Neuronal stem cell (in vitro differentiated cells): ENCODE data around the gene H2BW2.
"Not testable (repeated sequence)": the region's sequence is repeated elsewhere in the genome, so short reads cannot be mapped to it uniquely, and the experiment has no call there.

ENCODE experiments used
- DNase-seq: peaks from one replicate; pipeline ENCODE4 v3.0.0-alpha.2; 2013; ENCODE audit warnings: low spot score
- H2AFZ ChIP-seq: one replicate; pipeline ENCODE4 v1.6.1; 2013; ENCODE audit warnings: mild to moderate bottlenecking, low read length, inconsistent platforms
- H2AK5ac ChIP-seq: 2 replicates; pipeline ENCODE4 v1.6.1; 2013; ENCODE audit warnings: low read depth, mild to moderate bottlenecking, inconsistent platforms, low read length, moderate library complexity, mixed read lengths
- H2BK120ac ChIP-seq: 2 replicates; pipeline ENCODE4 v1.6.1; 2013; ENCODE audit warnings: low read depth, mild to moderate bottlenecking, inconsistent platforms, low read length, moderate library complexity, mixed read lengths
- H2BK12ac ChIP-seq: one replicate; pipeline ENCODE4 v1.6.1; 2013; ENCODE audit warnings: low read length, inconsistent platforms
- H2BK15ac ChIP-seq: 2 replicates; pipeline ENCODE4 v1.6.1; 2013; ENCODE audit warnings: mild to moderate bottlenecking, low read length, inconsistent platforms, mixed read lengths
- H2BK5ac ChIP-seq: one replicate; pipeline ENCODE4 v1.6.1; 2013; ENCODE audit warnings: inconsistent platforms, mild to moderate bottlenecking, low read length, moderate library complexity
- H3K14ac ChIP-seq: one replicate; pipeline ENCODE4 v1.6.1; 2013; ENCODE audit warnings: low read length, inconsistent platforms
- H3K18ac ChIP-seq: 2 replicates; pipeline ENCODE4 v1.6.1; 2013; ENCODE audit warnings: low read length, inconsistent platforms
- H3K23ac ChIP-seq: 2 replicates; pipeline ENCODE4 v1.6.1; 2013; ENCODE audit warnings: low read depth, mild to moderate bottlenecking, mixed read lengths, low read length, inconsistent platforms; ENCODE audit not compliant: poor library complexity
- H3K27ac ChIP-seq: replicated peaks from 3 replicates; pipeline ENCODE4 v1.5.1; 2013; ENCODE audit warnings: low read length, inconsistent platforms
- H3K27me3 ChIP-seq, 3 experiments: 2 replicates each; pipeline ENCODE4 v1.6.1; 2013; ENCODE audit warnings: low read length in 3 of 3, mild to moderate bottlenecking in 2 of 3, inconsistent platforms in 1 of 3, low read depth in 1 of 3, mixed read lengths in 1 of 3, moderate library complexity in 1 of 3; ENCODE audit not compliant: control insufficient read depth in 3 of 3, insufficient read depth in 3 of 3
- H3K36me3 ChIP-seq, 2 donors: replicated peaks in 1 of 2; 2 replicates each; pipeline ENCODE4 v1.6.1; 2013; ENCODE audit warnings: low read length in 2 of 2; ENCODE audit not compliant: control insufficient read depth in 2 of 2, insufficient read depth in 2 of 2
- H3K4ac ChIP-seq: 2 replicates; pipeline ENCODE4 v1.6.1; 2013; ENCODE audit warnings: inconsistent platforms, mild to moderate bottlenecking, low read length, moderate library complexity
- H3K4me1 ChIP-seq, 2 donors: 1 replicate in 1 of 2; 2 replicates in 1 of 2; pipeline ENCODE4 v1.6.1; 2013; ENCODE audit warnings: low read length in 2 of 2, low read depth in 1 of 2; ENCODE audit not compliant: control insufficient read depth in 2 of 2, insufficient read depth in 1 of 2
- H3K4me2 ChIP-seq: one replicate; pipeline ENCODE4 v1.6.1; 2013; ENCODE audit warnings: mild to moderate bottlenecking, low read length, inconsistent platforms; ENCODE audit not compliant: insufficient read depth, poor library complexity, severe bottlenecking
- H3K4me3 ChIP-seq, 2 donors: 2 replicates each; pipeline ENCODE4 v1.5.1; 2013; ENCODE audit warnings: low read length in 2 of 2, mild to moderate bottlenecking in 2 of 2, inconsistent platforms in 1 of 2, moderate library complexity in 1 of 2
- H3K79me1 ChIP-seq: one replicate; pipeline ENCODE4 v1.6.1; 2013; ENCODE audit warnings: low read depth, mild to moderate bottlenecking, inconsistent platforms, low read length, moderate library complexity
- H3K9ac ChIP-seq: one replicate; pipeline ENCODE4 v1.6.1; 2013; ENCODE audit warnings: mild to moderate bottlenecking, low read depth, low read length, inconsistent platforms; ENCODE audit not compliant: poor library complexity
- H3K9me3 ChIP-seq, 2 donors: replicated peaks in 1 of 2; 2 replicates each; pipeline versions ENCODE3 to v1.6.1; 2013; ENCODE audit warnings: low read length in 2 of 2, mild to moderate bottlenecking in 2 of 2, inconsistent platforms in 1 of 2, low read depth in 1 of 2, mixed read lengths in 1 of 2, moderate library complexity in 1 of 2; ENCODE audit not compliant: control insufficient read depth in 2 of 2, insufficient read depth in 1 of 2
- H4K8ac ChIP-seq: one replicate; pipeline ENCODE4 v1.6.1; 2013; ENCODE audit warnings: low read depth, mild to moderate bottlenecking, inconsistent platforms, low read length, moderate library complexity
- H4K91ac ChIP-seq: one replicate; pipeline ENCODE4 v1.6.1; 2013; ENCODE audit warnings: low read length, low read depth, mild to moderate bottlenecking, inconsistent platforms; ENCODE audit not compliant: poor library complexity
- WGBS, 2 donors: extraction: QIAGEN DNeasy Blood & Tissue Kit; methylation state at CpG; one replicate each; pipeline ENCODE4 v1.1.7; 2013; ENCODE audit warnings: missing lambda C conversion rate in 2 of 2, mixed read lengths in 1 of 2; ENCODE audit not compliant: insufficient read length in 2 of 2, insufficient replicate concordance in 1 of 2; ENCODE audit errors: extremely low coverage in 2 of 2; 5-methylcytosine and 5-hydroxymethylcytosine counted together

Gene H2BW2

DNA sequence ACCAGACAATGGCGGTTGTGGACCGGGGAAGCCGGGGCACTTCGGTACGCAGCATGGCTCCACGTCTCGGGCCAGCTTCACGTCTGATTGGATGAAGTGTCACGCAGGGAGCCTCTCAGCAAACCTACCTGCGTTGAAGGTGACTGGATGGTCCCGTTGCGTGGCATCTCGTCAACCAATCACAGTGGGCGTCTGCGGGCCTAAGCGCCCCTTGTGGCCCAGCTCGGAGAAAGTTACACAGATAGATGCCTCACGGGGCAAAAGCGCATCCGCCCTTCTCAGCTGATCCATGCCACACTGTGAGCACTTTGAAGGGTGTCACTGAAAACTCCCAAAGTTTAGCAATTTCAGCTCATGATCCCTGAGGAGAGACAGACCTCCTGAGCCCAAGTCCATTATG is 26.1 kb upstream of the H2BW2 start, which contains the start of gene H2BW1:
Gene H2BW1, minus strand, starts transcription at position 103 of the 400 bp plus-strand sequence. CDS start 132 bp downstream, outside the sequence.
- Histone ChIP-seq H3K4me2 (no peak within 1 kb of the TSS), H3K27ac (no peak within 1 kb of the TSS), H2AK5ac (no peak within 1 kb of the TSS), H3K9ac (no peak within 1 kb of the TSS), H2BK15ac (no peak within 1 kb of the TSS), H2AFZ (no peak within 1 kb of the TSS), H3K36me3 (no peaks in the 10 kb centered on the region), H3K4me1 (no peaks in the 10 kb centered on the region), H4K91ac (no peak within 1 kb of the TSS), H3K4ac (no peak within 1 kb of the TSS), H3K4me3 (no peak within 1 kb of the TSS), H3K18ac (no peak within 1 kb of the TSS), H3K14ac (no peak within 1 kb of the TSS), H3K79me1 (no peaks in the 10 kb centered on the region), H4K8ac (no peak within 1 kb of the TSS), H3K27me3 (peaks cover 0 to 9% (median 0%) of the 10 kb centered on the region in 3 experiments), H3K9me3 (no peaks in the 10 kb centered on the region), H3K23ac (no peak within 1 kb of the TSS), H2BK120ac (no peak within 1 kb of the TSS), H2BK5ac (no peak within 1 kb of the TSS), H2BK12ac (no peak within 1 kb of the TSS)
- DNase-seq: no peak
- no CpG with 5 or more reads among the region's 20 CpGs for WGBS, 2 donors

DNA sequence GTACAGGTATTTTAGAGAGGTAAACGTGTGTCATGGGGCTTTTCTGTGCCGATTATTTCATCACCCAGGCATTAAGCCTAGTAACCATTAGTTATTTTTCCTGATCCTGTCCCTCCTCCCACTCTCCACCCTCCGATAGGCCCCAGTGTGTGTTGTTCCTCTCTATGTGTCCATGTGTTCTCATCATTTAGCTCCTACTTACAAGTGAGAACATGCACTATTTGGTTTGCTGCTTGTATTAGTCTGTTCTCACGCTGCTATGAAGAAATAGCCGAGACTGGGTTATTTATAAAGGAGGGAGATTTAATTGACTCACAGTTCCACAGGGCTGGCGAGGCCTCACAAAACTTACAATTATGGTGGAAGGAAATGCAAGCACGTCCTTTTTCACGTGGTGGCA is 24.2 kb upstream of the H2BW2 start:
- not testable (repeated sequence) for H3K27me3 ChIP-seq, DNase-seq, H3K23ac ChIP-seq, H3K79me1 ChIP-seq, H4K8ac ChIP-seq, H3K4me1 ChIP-seq, H3K4me2 ChIP-seq, H3K9ac ChIP-seq, H3K36me3 ChIP-seq, H2AK5ac ChIP-seq, H3K4ac ChIP-seq, H2BK5ac ChIP-seq, H3K14ac ChIP-seq, H2BK15ac ChIP-seq, H3K27ac ChIP-seq, H2BK12ac ChIP-seq, H2AFZ ChIP-seq, H3K4me3 ChIP-seq, H3K18ac ChIP-seq, H3K9me3 ChIP-seq, H2BK120ac ChIP-seq, H4K91ac ChIP-seq
- WGBS, 2 donors: no CpG with 5 or more reads among the region's 8 CpGs

DNA sequence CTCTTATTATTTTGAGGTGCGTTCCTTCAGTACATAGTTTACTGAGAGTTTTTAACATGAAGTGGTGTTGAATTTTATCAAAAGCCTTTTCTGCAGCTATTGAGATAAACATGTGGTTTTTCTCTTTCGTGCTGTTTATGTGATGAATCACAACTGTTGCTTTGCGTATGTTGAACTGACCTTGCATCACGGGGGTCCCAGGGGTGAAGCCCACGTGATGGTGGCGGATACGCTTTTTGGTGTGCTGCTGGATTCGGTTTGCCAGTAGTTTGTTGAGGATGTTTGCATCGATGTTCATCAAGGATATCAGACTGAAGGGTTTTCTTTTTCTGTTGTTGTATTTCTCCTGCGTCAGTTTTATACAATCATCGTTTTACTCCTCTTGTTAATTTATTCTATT is 21.6 kb upstream of the H2BW2 start:
- no peak overlapping the region for H3K4me3 ChIP-seq
- H3K4ac ChIP-seq: no peak overlapping the region
- no peaks in the 10 kb centered on the region for H3K79me1 ChIP-seq
- H3K27ac ChIP-seq: no peak overlapping the region
- H2BK15ac ChIP-seq: no peak overlapping the region
- H3K14ac ChIP-seq: no peak overlapping the region
- H3K23ac ChIP-seq: no peak overlapping the region
- no CpG with 5 or more reads among the region's 11 CpGs for WGBS, 2 donors
- no peak overlapping the region for H3K18ac ChIP-seq
- no peak overlapping the region for H4K8ac ChIP-seq
- no peaks in the 10 kb centered on the region for H3K9me3 ChIP-seq
- no peak overlapping the region for H2AK5ac ChIP-seq
- H2AFZ ChIP-seq: no peak overlapping the region
- no peak overlapping the region for H2BK120ac ChIP-seq
- no peak for DNase-seq
- no peak overlapping the region for H3K4me2 ChIP-seq
- H3K27me3 ChIP-seq: peaks cover 0 to 19% (median 0%) of the 10 kb centered on the region in 3 experiments
- H3K36me3 ChIP-seq: no peaks in the 10 kb centered on the region
- no peaks in the 10 kb centered on the region for H3K4me1 ChIP-seq
- H2BK12ac ChIP-seq: no peak overlapping the region
- H2BK5ac ChIP-seq: no peak overlapping the region
- no peak overlapping the region for H4K91ac ChIP-seq
- no peak overlapping the region for H3K9ac ChIP-seq

DNA sequence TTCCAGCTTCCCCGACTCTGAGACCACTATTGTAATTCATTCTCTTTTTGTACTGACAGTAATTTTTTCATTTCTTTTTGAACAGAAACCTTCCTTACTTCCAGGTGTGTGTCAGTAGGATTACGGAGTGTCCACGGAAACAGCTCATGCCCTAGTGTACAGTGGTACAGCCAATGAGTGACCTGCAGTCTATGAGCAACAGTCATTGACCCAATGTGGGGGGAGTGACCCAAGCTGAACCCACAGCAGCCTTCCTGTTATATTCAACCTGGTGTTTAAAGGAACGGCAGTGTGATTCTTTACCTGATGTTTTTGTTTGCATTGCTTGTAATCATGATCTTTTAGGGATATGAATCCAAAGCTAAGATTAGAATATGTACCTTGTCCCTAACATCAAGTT is 1.2 kb downstream of the H2BW2 start:
- Histone ChIP-seq H3K23ac (no peak overlapping the region), H4K8ac (no peak overlapping the region), H3K4ac (no peak overlapping the region), H2AK5ac (no peak overlapping the region), H3K27me3 (peaks cover 0 to 17% (median 0%) of the 10 kb centered on the region in 3 experiments), H3K9me3 (no peaks in the 10 kb centered on the region), H3K4me1 (no peaks in the 10 kb centered on the region), H3K4me3 (no peak overlapping the region), H3K14ac (no peak overlapping the region), H2BK5ac (no peak overlapping the region), H3K79me1 (no peaks in the 10 kb centered on the region), H2BK12ac (no peak overlapping the region), H3K36me3 (no peaks in the 10 kb centered on the region), H3K9ac (no peak overlapping the region), H3K4me2 (no peak overlapping the region), H2BK15ac (no peak overlapping the region), H2BK120ac (no peak overlapping the region), H3K27ac (no peak overlapping the region), H3K18ac (no peak overlapping the region), H4K91ac (no peak overlapping the region), H2AFZ (no peak overlapping the region)
- no peak for DNase-seq
- no CpG with 5 or more reads among the region's 4 CpGs for WGBS, 2 donors
